ENCODE results near the gene MYBPHL. TPM values are rescaled to one million over a fixed set of nuclear protein-coding genes. Genes with fewer than 3 reads are reported as not detected.

Gene MYBPHL
- total and polyA plus RNA-seq, 7 experiments from 2014 or later: not detected

GRCh38 chr1:109253803-109254620, 52.8 kb downstream of the MYBPHL start:
- H3K27ac ChIP-seq (ENCODE audit: low read depth, low read length): no peak overlapping the region
- no peak overlapping the region for H3K4me3 ChIP-seq (ENCODE audit: low read length)
- Mint-ChIP-seq H3K4me1 (peaks cover 3 to 27% (median 18%) of the 10 kb centered on the region in 7 donors), H3K27ac (no peak overlapping the region), H3K27me3 (peaks cover 0 to 15% (median 0%) of the 10 kb centered on the region in 5 donors), H3K9me3 (peaks cover 0 to 1% (median 0%) of the 10 kb centered on the region in 11 donors), H3K4me3 (no peak overlapping the region), H3K36me3 (no peaks in the 10 kb centered on the region)
- no peaks in the 10 kb centered on the region for H3K9me3 ChIP-seq (ENCODE audit: control insufficient read depth in 2 of 3, low read length in 3 of 3)
- CTCF ChIA-PET: no interaction called here
- H3K4me1 ChIP-seq (ENCODE audit: control insufficient read depth in 2 of 2, insufficient read depth in 2 of 2, low read length in 2 of 2): peaks cover 7 to 10% of the 10 kb centered on the region in 2 donors
- DNase-seq (no peak), ATAC-seq (no peak)
- H3K27me3 ChIP-seq (ENCODE audit: control insufficient read depth in 2 of 2, insufficient read depth in 2 of 2, low read length in 2 of 2): no peaks in the 10 kb centered on the region
- H3K36me3 ChIP-seq (ENCODE audit: control insufficient read depth in 2 of 3, insufficient read depth in 3 of 3, low read length in 3 of 3): peaks cover 0 to 4% (median 0%) of the 10 kb centered on the region in 3 experiments
- POLR2A ChIA-PET: interaction anchor here (1.0 kb wide), 2 partner anchors 14 to 144 kb away, joined by 3 to 4 read pairs; no protein-coding TSS in a partner anchor
- intact Hi-C loops (cut with micrococcal nuclease): no loop called here

GRCh38 chr1:109252893-109253802, 53.7 kb downstream of the MYBPHL start:
- H3K36me3 ChIP-seq (ENCODE audit: control insufficient read depth in 2 of 3, insufficient read depth in 3 of 3, low read length in 3 of 3): no peaks in the 10 kb centered on the region
- peaks cover 11 to 15% of the 10 kb centered on the region in 2 donors for H3K4me1 ChIP-seq (ENCODE audit: control insufficient read depth in 2 of 2, insufficient read depth in 2 of 2, low read length in 2 of 2)
- no peak for DNase-seq
- intact Hi-C loops (cut with micrococcal nuclease): no loop called here
- ChIA-PET POLR2A (interaction anchor here (1.0 kb wide), 2 partner anchors 13 to 145 kb away, joined by 3 to 4 read pairs; no protein-coding TSS in a partner anchor), CTCF (no interaction called here)
- H3K9me3 ChIP-seq (ENCODE audit: control insufficient read depth in 2 of 3, low read length in 3 of 3): no peaks in the 10 kb centered on the region
- ATAC-seq: no peak
- Mint-ChIP-seq H3K4me1 (peaks cover 3 to 27% (median 20%) of the 10 kb centered on the region in 7 donors), H3K27me3 (peaks cover 0 to 15% (median 0%) of the 10 kb centered on the region in 5 donors), H3K4me3 (peak overlapping the region in 1 of 10 donors; percentile 7), H3K36me3 (no peaks in the 10 kb centered on the region), H3K27ac (no peak overlapping the region), H3K9me3 (peaks cover 0 to 1% (median 0%) of the 10 kb centered on the region in 11 donors)
- H3K27ac ChIP-seq (ENCODE audit: low read depth, low read length): no peak overlapping the region
- H3K27me3 ChIP-seq (ENCODE audit: control insufficient read depth in 2 of 2, insufficient read depth in 2 of 2, low read length in 2 of 2): no peaks in the 10 kb centered on the region
- H3K4me3 ChIP-seq (ENCODE audit: low read length): no peak overlapping the region

GRCh38 chr1:109252167-109252892, 54.5 kb downstream of the MYBPHL start:
- no peak overlapping the region for H3K4me3 ChIP-seq (ENCODE audit: low read length)
- POLR2A ChIA-PET: no interaction called here
- Mint-ChIP-seq H3K36me3 (no peaks in the 10 kb centered on the region), H3K4me3 (peak overlapping the region in 1 of 10 donors; percentile 7), H3K27ac (no peak overlapping the region), H3K9me3 (peaks cover 0 to 1% (median 0%) of the 10 kb centered on the region in 11 donors), H3K4me1 (peaks cover 3 to 27% (median 18%) of the 10 kb centered on the region in 7 donors), H3K27me3 (peaks cover 0 to 15% (median 0%) of the 10 kb centered on the region in 5 donors)
- DNase-seq: no peak
- H3K9me3 ChIP-seq (ENCODE audit: control insufficient read depth in 2 of 3, low read length in 3 of 3): no peaks in the 10 kb centered on the region
- H3K27me3 ChIP-seq (ENCODE audit: control insufficient read depth in 2 of 2, insufficient read depth in 2 of 2, low read length in 2 of 2): no peaks in the 10 kb centered on the region
- intact Hi-C loops (cut with micrococcal nuclease): no loop called here
- CTCF ChIA-PET: interaction anchor here (0.6 kb wide), 1 partner anchor 245 kb away, joined by 3 read pairs; no protein-coding TSS in a partner anchor
- ATAC-seq: no peak
- no peaks in the 10 kb centered on the region for H3K36me3 ChIP-seq (ENCODE audit: control insufficient read depth in 2 of 3, insufficient read depth in 3 of 3, low read length in 3 of 3)
- peaks cover 11 to 15% of the 10 kb centered on the region in 2 donors for H3K4me1 ChIP-seq (ENCODE audit: control insufficient read depth in 2 of 2, insufficient read depth in 2 of 2, low read length in 2 of 2)
- no peak overlapping the region for H3K27ac ChIP-seq (ENCODE audit: low read depth, low read length)

DNA sequence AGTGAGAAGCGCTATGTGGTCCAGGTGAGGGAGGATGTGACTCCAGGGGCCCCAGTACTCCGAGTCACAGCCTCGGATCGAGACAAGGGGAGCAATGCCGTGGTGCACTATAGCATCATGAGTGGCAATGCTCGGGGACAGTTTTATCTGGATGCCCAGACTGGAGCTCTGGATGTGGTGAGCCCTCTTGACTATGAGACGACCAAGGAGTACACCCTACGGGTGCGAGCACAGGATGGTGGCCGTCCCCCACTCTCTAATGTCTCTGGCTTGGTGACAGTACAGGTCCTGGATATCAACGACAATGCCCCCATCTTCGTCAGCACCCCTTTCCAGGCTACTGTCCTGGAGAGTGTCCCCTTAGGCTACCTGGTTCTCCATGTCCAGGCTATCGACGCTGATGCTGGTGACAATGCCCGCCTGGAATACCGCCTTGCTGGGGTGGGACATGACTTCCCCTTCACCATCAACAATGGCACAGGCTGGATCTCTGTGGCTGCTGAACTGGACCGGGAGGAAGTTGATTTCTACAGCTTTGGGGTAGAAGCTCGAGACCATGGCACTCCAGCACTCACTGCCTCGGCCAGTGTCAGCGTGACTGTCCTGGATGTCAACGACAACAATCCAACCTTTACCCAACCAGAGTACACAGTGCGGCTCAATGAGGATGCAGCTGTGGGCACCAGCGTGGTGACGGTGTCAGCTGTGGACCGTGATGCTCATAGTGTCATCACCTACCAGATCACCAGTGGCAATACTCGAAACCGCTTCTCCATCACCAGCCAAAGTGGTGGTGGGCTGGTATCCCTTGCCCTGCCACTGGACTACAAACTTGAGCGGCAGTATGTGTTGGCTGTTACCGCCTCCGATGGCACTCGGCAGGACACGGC, 55.3 kb downstream of the MYBPHL start:
- ChIA-PET POLR2A (no interaction called here), CTCF (interaction anchor here (0.6 kb wide), 1 partner anchor 244 kb away, joined by 3 read pairs; no protein-coding TSS in a partner anchor)
- Mint-ChIP-seq H3K27ac (no peak overlapping the region), H3K4me1 (peaks cover 3 to 27% (median 14%) of the 10 kb centered on the region in 7 donors), H3K9me3 (peaks cover 0 to 1% (median 0%) of the 10 kb centered on the region in 11 donors), H3K36me3 (no peaks in the 10 kb centered on the region), H3K4me3 (peak overlapping the region in 9 of 10 donors; percentile 8 to 73 (median 53)), H3K27me3 (peaks cover 0 to 22% (median 0%) of the 10 kb centered on the region in 5 donors)
- Histone ChIP-seq H3K4me1 (ENCODE audit: control insufficient read depth in 2 of 2, insufficient read depth in 2 of 2, low read length in 2 of 2) (peaks cover 11 to 15% of the 10 kb centered on the region in 2 donors), H3K36me3 (ENCODE audit: control insufficient read depth in 2 of 3, insufficient read depth in 3 of 3, low read length in 3 of 3) (no peaks in the 10 kb centered on the region), H3K27me3 (ENCODE audit: control insufficient read depth in 2 of 2, insufficient read depth in 2 of 2, low read length in 2 of 2) (no peaks in the 10 kb centered on the region), H3K27ac (ENCODE audit: low read depth, low read length) (no peak overlapping the region), H3K4me3 (ENCODE audit: low read length) (no peak overlapping the region), H3K9me3 (ENCODE audit: control insufficient read depth in 2 of 3, low read length in 3 of 3) (no peaks in the 10 kb centered on the region)
- intact Hi-C loops (cut with micrococcal nuclease): loop anchor here in 1 of 2 donors (2.0 kb wide), 1 partner anchor 39 kb away; the partner anchor contains the start of gene SARS1
- ATAC-seq (no peak), DNase-seq (no peak)

- Mint-ChIP-seq H3K9me3 (peaks cover 0 to 1% (median 0%) of the 10 kb centered on the region in 11 donors), H3K4me1 (peaks cover 3 to 24% (median 13%) of the 10 kb centered on the region in 7 donors), H3K27ac (no peak overlapping the region), H3K4me3 (peak overlapping the region; percentile 14 to 76 (median 67)), H3K27me3 (peaks cover 0 to 24% (median 0%) of the 10 kb centered on the region in 5 donors), H3K36me3 (no peaks in the 10 kb centered on the region)
- H3K4me1 ChIP-seq (ENCODE audit: control insufficient read depth in 2 of 2, insufficient read depth in 2 of 2, low read length in 2 of 2): peaks cover 11 to 15% of the 10 kb centered on the region in 2 donors
- no peaks in the 10 kb centered on the region for H3K9me3 ChIP-seq (ENCODE audit: control insufficient read depth in 2 of 3, low read length in 3 of 3)
- ChIA-PET CTCF (no interaction called here), POLR2A (interaction anchor here (0.8 to 0.9 kb wide), 2 partner anchors 10 to 150 kb away, joined by 3 to 4 read pairs; no protein-coding TSS in a partner anchor)
- intact Hi-C loops (cut with micrococcal nuclease): loop anchor here in 1 of 2 donors (2.0 kb wide), 1 partner anchor 38 kb away; the partner anchor contains the start of gene SARS1
- H3K36me3 ChIP-seq (ENCODE audit: control insufficient read depth in 2 of 3, insufficient read depth in 3 of 3, low read length in 3 of 3): no peaks in the 10 kb centered on the region
- H3K27ac ChIP-seq (ENCODE audit: low read depth, low read length): no peak overlapping the region
- H3K4me3 ChIP-seq (ENCODE audit: low read length): peak overlapping the region; percentile 37
- DNase-seq (peak in 1 of 9 donors; percentile 6), ATAC-seq (no peak)
- H3K27me3 ChIP-seq (ENCODE audit: control insufficient read depth in 2 of 2, insufficient read depth in 2 of 2, low read length in 2 of 2): no peaks in the 10 kb centered on the region
These were observed 56.1 kb downstream of the MYBPHL start for GRCh38 chr1:109250454-109251276.

Measured in naive thymus-derived CD4-positive, alpha-beta T cell (primary cell).